ENCODE data around the gene HAUS7. TPM values are rescaled to one million over a fixed set of nuclear protein-coding genes. Genes with fewer than 3 reads are reported as not detected.

The HAUS7 gene
- total and polyA plus RNA-seq, 7 donors = 15.0 to 37.8 (median 23.9) TPM

GRCh38 chrX:153474266-153474665 is 3.9 kb upstream of the HAUS7 start:
- H3K4me3 ChIP-seq = peak overlapping the region in 2 of 4 donors; percentile 27 to 39
- TF ChIP-seq POLR2A (IDR thresholded peaks at IDR 0.05) (no peak), CTCF (IDR thresholded peaks at IDR 0.05) (no peak), POLR2AphosphoS5 (IDR thresholded peaks at IDR 0.05) (no peak), EP300 (IDR thresholded peaks at IDR 0.05) (no peak)
- no peak for DNase-seq
- H3K27me3 ChIP-seq = peaks cover 0 to 2% (median 0%) of the 10 kb centered on the region in 3 donors
- H3K9me3 ChIP-seq = no peaks in the 10 kb centered on the region
- WGBS, 2 donors = 69 to 78% methylated on average over 10 of the region's 10 CpGs
- no peaks in the 10 kb centered on the region for H3K36me3 ChIP-seq
- peaks cover 0 to 12% (median 7%) of the 10 kb centered on the region in 4 donors for H3K4me1 ChIP-seq
- intact Hi-C loops (cut with DNase I) = loop anchor here (5.0 to 10.0 kb wide), 2 partner anchors 139 to 532 kb away; partner anchors contain the start of gene ZNF275
- no peak overlapping the region for H3K27ac ChIP-seq

GRCh38 chrX:153473126-153473525 is 2.8 kb upstream of the HAUS7 start:
- intact Hi-C loops (cut with DNase I) = loop anchor here (5.0 to 10.0 kb wide), 2 partner anchors 138 to 531 kb away; partner anchors contain the start of gene ZNF275
- Histone ChIP-seq H3K9me3 (no peaks in the 10 kb centered on the region), H3K36me3 (no peaks in the 10 kb centered on the region), H3K27ac (no peak overlapping the region), H3K4me1 (peaks cover 0 to 19% (median 11%) of the 10 kb centered on the region in 4 donors), H3K4me3 (no peak overlapping the region), H3K27me3 (peaks cover 0 to 2% (median 0%) of the 10 kb centered on the region in 3 donors)
- TF ChIP-seq EP300 (IDR thresholded peaks at IDR 0.05) (no peak), CTCF (IDR thresholded peaks at IDR 0.05) (no peak), POLR2AphosphoS5 (IDR thresholded peaks at IDR 0.05) (no peak), POLR2A (IDR thresholded peaks at IDR 0.05) (no peak)
- 95 to 97% methylated on average over 10 of the region's 10 CpGs for WGBS, 2 donors
- DNase-seq = no peak

GRCh38 chrX:153471663-153472280 is 1.4 kb upstream of the HAUS7 start:
- 66 to 84% methylated on average over 11 of the region's 11 CpGs for WGBS, 2 donors
- Histone ChIP-seq H3K27ac (peak overlapping the region in 2 of 4 donors; percentile 70 to 86), H3K27me3 (peaks cover 0 to 2% (median 0%) of the 10 kb centered on the region in 3 donors), H3K36me3 (no peaks in the 10 kb centered on the region), H3K4me3 (no peak overlapping the region), H3K9me3 (no peaks in the 10 kb centered on the region), H3K4me1 (peaks cover 0 to 19% (median 11%) of the 10 kb centered on the region in 4 donors)
- DNase-seq = no peak
- TF ChIP-seq POLR2AphosphoS5 (IDR thresholded peaks at IDR 0.05) = no peak
- intact Hi-C loops (cut with DNase I) = loop anchor here (1.0 to 10.0 kb wide), 3 partner anchors 36 to 529 kb away; partner anchors contain the start of gene ZNF275

- peak overlapping the region; percentile 70 to 86 (median 72) for H3K27ac ChIP-seq
- 0% methylated on average over 32 of the region's 32 CpGs for WGBS, 2 donors
- DNase-seq = no peak
Observed at GRCh38 chrX:153469811-153470410, 465 bp downstream of the HAUS7 start.

More at GRCh38 chrX:153469811-153470410, 465 bp downstream of the HAUS7 start:
- H3K36me3 ChIP-seq = no peaks in the 10 kb centered on the region
- peaks cover 0 to 2% (median 0%) of the 10 kb centered on the region in 3 donors for H3K27me3 ChIP-seq
- no peaks in the 10 kb centered on the region for H3K9me3 ChIP-seq
- H3K4me3 ChIP-seq = peak overlapping the region; percentile 41 to 70 (median 62)
- intact Hi-C loops (cut with DNase I) = loop anchor here (5.0 to 10.0 kb wide), 2 partner anchors 135 to 528 kb away; partner anchors contain the start of gene ZNF275
- TF ChIP-seq POLR2A (IDR thresholded peaks at IDR 0.05) (no peak), CTCF (IDR thresholded peaks at IDR 0.05) (peak in 1 of 4 experiments; percentile 23)
- H3K4me1 ChIP-seq = peaks cover 0 to 15% (median 11%) of the 10 kb centered on the region in 4 donors
